ENCODE measurements around the gene DHDH. TPM values are rescaled to one million over a fixed set of nuclear protein-coding genes. Genes with fewer than 3 reads are reported as not detected.

Gene DHDH
- total and polyA plus RNA-seq, 2 of the 13 experiments (the other 11 are each of a cell fraction or from before 2014, with no cell fraction given) = 0.13 to 0.91 TPM

- TF ChIP-seq MED8 (CRISPR knock-in tag; IDR thresholded peaks at IDR 0.05; ENCODE audit: insufficient replicate concordance) = peak; percentile 40
- peak; percentile 90 for TF ChIP-seq E2F1 (CRISPR knock-in tag; IDR thresholded peaks at IDR 0.05)
- peak; percentile 31; the same call in 1 of the 2 replicates for TF ChIP-seq ZGPAT (CRISPR knock-in tag; IDR thresholded peaks at IDR 0.05)
- TF ChIP-seq RERE (CRISPR knock-in tag; IDR thresholded peaks at IDR 0.05; ENCODE audit: low read depth) = 0 out of 2 replicates have a peak, but pooled peaks have one; percentile 11
- TF ChIP-seq HMGXB4 (CRISPR knock-in tag; IDR thresholded peaks at IDR 0.05; ENCODE audit: borderline replicate concordance in 1 of 2, low read depth in 1 of 2) = peak; percentile 49 to 57; a peak in 1 of 4 replicates
- 0 out of 2 replicates have a peak, but pooled peaks have one; percentile 58 for TF ChIP-seq ZNF274 (CRISPR knock-in tag; IDR thresholded peaks at IDR 0.05)
- TF ChIP-seq, protein P1, sequence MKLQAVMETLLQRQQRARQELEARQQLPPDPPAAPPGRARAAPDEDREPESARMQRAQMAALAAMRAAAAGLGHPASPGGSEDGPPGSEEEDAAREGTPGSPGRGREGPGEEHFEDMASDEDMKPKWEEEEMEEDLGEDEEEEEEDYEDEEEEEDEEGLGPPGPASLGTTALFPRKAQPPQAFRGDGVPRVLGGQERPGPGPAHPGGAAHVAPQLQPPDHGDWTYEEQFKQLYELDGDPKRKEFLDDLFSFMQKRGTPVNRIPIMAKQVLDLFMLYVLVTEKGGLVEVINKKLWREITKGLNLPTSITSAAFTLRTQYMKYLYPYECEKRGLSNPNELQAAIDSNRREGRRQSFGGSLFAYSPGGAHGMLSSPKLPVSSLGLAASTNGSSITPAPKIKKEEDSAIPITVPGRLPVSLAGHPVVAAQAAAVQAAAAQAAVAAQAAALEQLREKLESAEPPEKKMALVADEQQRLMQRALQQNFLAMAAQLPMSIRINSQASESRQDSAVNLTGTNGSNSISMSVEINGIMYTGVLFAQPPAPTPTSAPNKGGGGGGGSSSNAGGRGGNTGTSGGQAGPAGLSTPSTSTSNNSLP (IDR thresholded peaks at IDR 0.05; ENCODE audit: low read depth, low read length) = no peak
- peak; percentile 60 for TF ChIP-seq MED1 (CRISPR knock-in tag; IDR thresholded peaks at IDR 0.05)
- TF ChIP-seq ZNF354B (CRISPR knock-in tag; IDR thresholded peaks at IDR 0.05) = peak; percentile 36; the same call in 1 of the 2 replicates
- TF ChIP-seq ZBTB20 (CRISPR knock-in tag; IDR thresholded peaks at IDR 0.05; ENCODE audit: borderline replicate concordance, low read depth) = peak; percentile 68; the same call in 1 of the 2 replicates
- TF ChIP-seq CENPT (CRISPR knock-in tag; IDR thresholded peaks at IDR 0.05; ENCODE audit: low read depth) = no peak
- 0 out of 2 replicates have a peak, but pooled peaks have one; percentile 29 for TF ChIP-seq ARNTL (CRISPR knock-in tag; IDR thresholded peaks at IDR 0.05)
- TF ChIP-seq HOXA3 (CRISPR knock-in tag; IDR thresholded peaks at IDR 0.05) = peak; percentile 67
- 0 out of 2 replicates have a peak, but pooled peaks have one; percentile 7 for TF ChIP-seq NFE2 (CRISPR knock-in tag; IDR thresholded peaks at IDR 0.05)
- TF ChIP-seq ZNF441 (CRISPR knock-in tag; IDR thresholded peaks at IDR 0.05; ENCODE audit: borderline replicate concordance) = 0 out of 2 replicates have a peak, but pooled peaks have one; percentile 63
- TF ChIP-seq GATAD1 (CRISPR knock-in tag; IDR thresholded peaks at IDR 0.05) = peak; percentile 68
Measured at GRCh38 chr19:48899781-48900476, 33.6 kb upstream of the DHDH start, which contains the start of gene NUCB1 (continued).
